ENCODE data around the gene RUNX2. TPM values are rescaled to one million over a fixed set of nuclear protein-coding genes. Genes with fewer than 3 reads are reported as not detected.

RUNX2 gene
- total and polyA plus RNA-seq, 12 donors, result 0.28 to 4.5 (median 1.8) TPM

GRCh38 chr6:45502456-45502855, 174.3 kb downstream of the RUNX2 start:
- Histone ChIP-seq H3K4me1 (replicated peaks in 1 of 2) (no peaks in the 10 kb centered on the region), H3K27ac (no peak overlapping the region), H3K27me3 (no peaks in the 10 kb centered on the region), H3K36me3 (replicated peaks in 1 of 2) (no peaks in the 10 kb centered on the region), H3K4me3 (no peak overlapping the region), H3K9me3 (replicated peaks in 1 of 3) (no peaks in the 10 kb centered on the region)
- no peak for TF ChIP-seq CTCF (IDR thresholded peaks at IDR 0.05)
- no peak for TF ChIP-seq POLR2A (IDR thresholded peaks at IDR 0.05)
- WGBS, 4 donors, result 87 to 97% (median 89%) methylated on average over 5 to 6 of the region's 6 CpGs
- DNase-seq, result no peak
- intact Hi-C loops (cut with DNase I), result no loop called here

GRCh38 chr6:45504947-45505346, 176.8 kb downstream of the RUNX2 start:
- no peak overlapping the region for H3K27ac ChIP-seq
- DNase-seq, result peak in 2 of 7 donors; percentile 7 to 25
- WGBS, 4 donors, result 46 to 73% (median 58%) methylated on average over 5 of the region's 5 CpGs
- no peaks in the 10 kb centered on the region for H3K9me3 ChIP-seq (replicated peaks in 1 of 3)
- H3K36me3 ChIP-seq (replicated peaks in 1 of 2), result no peaks in the 10 kb centered on the region
- no peak for TF ChIP-seq POLR2A (IDR thresholded peaks at IDR 0.05)
- no peak for TF ChIP-seq CTCF (IDR thresholded peaks at IDR 0.05)
- intact Hi-C loops (cut with DNase I), result no loop called here
- no peaks in the 10 kb centered on the region for H3K27me3 ChIP-seq
- H3K4me1 ChIP-seq (replicated peaks in 1 of 2), result no peaks in the 10 kb centered on the region
- H3K4me3 ChIP-seq, result no peak overlapping the region

- Histone ChIP-seq H3K27me3 (no peaks in the 10 kb centered on the region), H3K27ac (no peak overlapping the region), H3K4me1 (replicated peaks in 1 of 2) (no peaks in the 10 kb centered on the region), H3K4me3 (no peak overlapping the region), H3K36me3 (replicated peaks in 1 of 2) (no peaks in the 10 kb centered on the region), H3K9me3 (replicated peaks in 1 of 3) (no peaks in the 10 kb centered on the region)
- WGBS, 4 donors, result 74 to 85% (median 77%) methylated on average over 2 of the region's 2 CpGs
- intact Hi-C loops (cut with DNase I), result no loop called here
- TF ChIP-seq CTCF (IDR thresholded peaks at IDR 0.05) (no peak), POLR2A (IDR thresholded peaks at IDR 0.05) (no peak)
- no peak for DNase-seq
Measured at GRCh38 chr6:45505470-45505869, 177.3 kb downstream of the RUNX2 start.

GRCh38 chr6:45507186-45507585, 179.1 kb downstream of the RUNX2 start:
- DNase-seq, result no peak
- intact Hi-C loops (cut with DNase I), result no loop called here
- no peaks in the 10 kb centered on the region for H3K36me3 ChIP-seq (replicated peaks in 1 of 2)
- H3K9me3 ChIP-seq (replicated peaks in 1 of 3), result no peaks in the 10 kb centered on the region
- no peaks in the 10 kb centered on the region for H3K4me1 ChIP-seq (replicated peaks in 1 of 2)
- no peak overlapping the region for H3K27ac ChIP-seq
- WGBS, 4 donors, result 85 to 87% (median 86%) methylated on average over 3 of the region's 3 CpGs
- no peak overlapping the region for H3K4me3 ChIP-seq
- H3K27me3 ChIP-seq, result no peaks in the 10 kb centered on the region
- TF ChIP-seq CTCF (IDR thresholded peaks at IDR 0.05), result no peak
- TF ChIP-seq POLR2A (IDR thresholded peaks at IDR 0.05), result no peak
